IMR-90 (cell line): ENCODE data around the gene TMED6. TPM values are rescaled to one million over a fixed set of nuclear protein-coding genes. Genes with fewer than 3 reads are reported as not detected.
A peak's percentile ranks its signal among the peaks of the same experiment; 100 is the strongest.

ENCODE experiments used
- ATAC-seq: fragments of 200-7000 bp; cut with Tn5 transposase; 2 replicates; pipeline ENCODE4 v1.9.1; 2020; ENCODE audit warnings: low read depth, mild to moderate bottlenecking, moderate library complexity
- BruUV-seq: library from RNA; stranded (reverse); fragments of 400-500 nt; replicated peaks from 2 replicates; lab custom pipeline; 2021; lab: Mats Ljungman, UMichigan
- CTCF ChIA-PET: fragments of 300-600 bp; formaldehyde crosslinking; extraction: SDS; loops from one replicate; lab custom pipeline; 2021; ENCODE audit warnings: antibody characterized with exemption; lab: Yijun Ruan, JAX
- POLR2A ChIA-PET: fragments of 300-600 bp; sonication (Branson Sonifier 250); formaldehyde crosslinking; loops from one replicate; lab custom pipeline; 2022; ENCODE audit warnings: antibody characterized with exemption; ENCODE audit not compliant: unreplicated experiment; lab: Charles Lee
- DNase-seq: peaks from one replicate; pipeline ENCODE4 v3.0.0; 2013
- H2AFZ ChIP-seq: replicated peaks from 2 replicates; pipeline ENCODE3; 2013; ENCODE audit warnings: low read length, mild to moderate bottlenecking; ENCODE audit not compliant: poor library complexity
- H2AK5ac ChIP-seq: 2 replicates; pipeline ENCODE4 v1.6.1; 2013; ENCODE audit warnings: low read depth, low read length, inconsistent platforms
- H2AK9ac ChIP-seq: replicated peaks from 2 replicates; pipeline ENCODE3; 2013; ENCODE audit warnings: mild to moderate bottlenecking, low read depth, low read length, moderate library complexity; ENCODE audit not compliant: poor library complexity
- H2BK120ac ChIP-seq: 2 replicates; pipeline ENCODE4 v1.6.1; 2013; ENCODE audit warnings: low read depth, low read length, inconsistent platforms
- H2BK15ac ChIP-seq: 3 replicates; pipeline ENCODE4 v1.6.1; 2013; ENCODE audit warnings: low read depth, low read length, inconsistent platforms
- H2BK20ac ChIP-seq: 2 replicates; pipeline ENCODE4 v1.6.1; 2013; ENCODE audit warnings: low read depth, mild to moderate bottlenecking, inconsistent platforms, low read length, moderate library complexity
- H2BK5ac ChIP-seq: 2 replicates; pipeline ENCODE4 v1.6.1; 2013; ENCODE audit warnings: mild to moderate bottlenecking, low read depth, low read length, inconsistent platforms; ENCODE audit not compliant: poor library complexity, severe bottlenecking
- H3K14ac ChIP-seq: replicated peaks from 2 replicates; pipeline ENCODE4 v1.6.1; 2013; ENCODE audit warnings: low read depth, low read length, inconsistent platforms
- H3K18ac ChIP-seq: 2 replicates; pipeline ENCODE4 v1.6.1; 2013; ENCODE audit warnings: low read depth, low read length, control low read depth
- H3K23ac ChIP-seq: 2 replicates; pipeline ENCODE4 v1.6.1; 2013; ENCODE audit warnings: low read depth, low read length, inconsistent platforms
- H3K27ac ChIP-seq: 2 replicates; pipeline ENCODE4 v1.5.1; 2013; ENCODE audit warnings: mild to moderate bottlenecking, control low read depth, low read length; ENCODE audit not compliant: insufficient read depth
- H3K27me3 ChIP-seq: 2 replicates; pipeline ENCODE4 v1.6.1; 2013; ENCODE audit warnings: low read length; ENCODE audit not compliant: control insufficient read depth, insufficient read depth
- H3K36me3 ChIP-seq: 2 replicates; pipeline ENCODE4 v1.6.1; 2013; ENCODE audit warnings: low read length, mixed read lengths; ENCODE audit not compliant: control insufficient read depth, insufficient read depth
- H3K4ac ChIP-seq: 2 replicates; pipeline ENCODE4 v1.6.1; 2013; ENCODE audit warnings: low read depth, low read length, inconsistent platforms
- H3K4me1 ChIP-seq: 2 replicates; pipeline ENCODE4 v1.6.1; 2013; ENCODE audit warnings: low read length, mixed read lengths; ENCODE audit not compliant: control insufficient read depth, insufficient read depth
- H3K4me2 ChIP-seq: 2 replicates; pipeline ENCODE4 v1.6.1; 2013; ENCODE audit warnings: low read depth, mild to moderate bottlenecking, control low read depth, low read length, moderate library complexity
- H3K4me3 ChIP-seq: 2 replicates; pipeline ENCODE4 v1.5.1; 2013; ENCODE audit warnings: low read depth, mild to moderate bottlenecking, control low read depth, low read length, moderate library complexity; ENCODE audit not compliant: insufficient read depth
- H3K56ac ChIP-seq: 2 replicates; pipeline ENCODE4 v1.6.1; 2013; ENCODE audit warnings: low read length, inconsistent platforms; ENCODE audit not compliant: insufficient read depth; ENCODE audit errors: extremely low read depth
- H3K79me1 ChIP-seq, 2 experiments: 2 replicates each; pipeline ENCODE4 v1.6.1; 2013; ENCODE audit warnings: low read length in 2 of 2, inconsistent platforms in 1 of 2, low read depth in 1 of 2
- H3K9ac ChIP-seq: 2 replicates; pipeline ENCODE4 v1.6.1; 2013; ENCODE audit warnings: low read depth, low read length, control low read depth
- H3K9me1 ChIP-seq: 2 replicates; pipeline ENCODE4 v1.6.1; 2013; ENCODE audit warnings: low read length, inconsistent platforms; ENCODE audit not compliant: insufficient read depth
- H3K9me3 ChIP-seq: 2 replicates; pipeline ENCODE4 v1.6.1; 2013; ENCODE audit warnings: low read length; ENCODE audit not compliant: control insufficient read depth, insufficient read depth
- H4K20me1 ChIP-seq: 2 replicates; pipeline ENCODE4 v1.6.1; 2013; ENCODE audit warnings: low read length, inconsistent platforms; ENCODE audit not compliant: insufficient read depth
- H4K5ac ChIP-seq: 2 replicates; pipeline ENCODE4 v1.6.1; 2013; ENCODE audit warnings: mild to moderate bottlenecking, low read depth, low read length, control low read depth
- H4K8ac ChIP-seq, 2 experiments: 2 replicates each; pipeline ENCODE4 v1.6.1; 2013; ENCODE audit warnings: low read depth in 2 of 2, low read length in 2 of 2, control low read depth in 1 of 2, inconsistent platforms in 1 of 2
- H4K91ac ChIP-seq: 2 replicates; pipeline ENCODE4 v1.6.1; 2013; ENCODE audit warnings: low read depth, low read length, inconsistent platforms; ENCODE audit not compliant: insufficient read depth
- CEBPB ChIP-seq: IDR thresholded peaks from 2 replicates; pipeline ENCODE4 v1.6.1; 2012; ENCODE audit warnings: low read depth, low read length, improper control_type of control experiment
- MXI1 ChIP-seq: IDR thresholded peaks from 2 replicates; pipeline ENCODE4 v1.6.1; 2012; ENCODE audit warnings: low read depth, mild to moderate bottlenecking, low read length, moderate library complexity, borderline replicate concordance
- RAD21 ChIP-seq: IDR thresholded peaks from 2 replicates; pipeline ENCODE4 v1.6.1; 2012; ENCODE audit warnings: low read length, improper control_type of control experiment
- RCOR1 ChIP-seq: IDR thresholded peaks from 2 replicates; pipeline ENCODE4 v1.6.1; 2012; ENCODE audit warnings: mild to moderate bottlenecking, low read length, improper control_type of control experiment; ENCODE audit not compliant: insufficient replicate concordance
- RFX5 ChIP-seq: IDR thresholded peaks from 2 replicates; pipeline ENCODE4 v1.8.0; 2012; ENCODE audit warnings: low read depth, mild to moderate bottlenecking, low read length, moderate library complexity
- WGBS, 2 experiments: methylation state at CpG; one replicate each; pipeline versions ENCODE4 v1.1.5 to v1.1.7; 2013; ENCODE audit warnings: missing lambda C conversion rate in 2 of 2; ENCODE audit not compliant: insufficient read length in 1 of 2; ENCODE audit errors: extremely low coverage in 2 of 2; 5-methylcytosine and 5-hydroxymethylcytosine counted together
- dilution Hi-C: fragments of 300-500 bp; cut with HindIII; formaldehyde crosslinking; loops from one replicate; pipeline ENCODE4 v1.14.3; 2018; ENCODE audit warnings: low sequenced_read_pairs; ENCODE audit not compliant: unreplicated experiment
- in situ Hi-C: fragments of 300-500 bp; cut with MboI; formaldehyde crosslinking; loops from 3 replicates; pipeline ENCODE4 v1.14.3; 2019; ENCODE audit warnings: low sequenced_read_pairs, inconsistent platforms, mixed read lengths
- intact Hi-C: fragments of 100-400 bp; cut with micrococcal nuclease; formaldehyde crosslinking; loops from 2 replicates; pipeline ENCODE4 v1.10.0; 2022
- polyA plus RNA-seq, 3 experiments: library from polyadenylated mRNA; depleted of rRNA; stranded (reverse); fragments of >200 nt; gene quantifications; 2 replicates each; pipeline ENCODE4 v1.2.3, GENCODE V29; 2012; ENCODE audit warnings: low replicate concordance in 1 of 3
- total RNA-seq: library from RNA; depleted of rRNA; stranded (reverse); fragments of >200 nt; gene quantifications from 2 replicates; pipeline ENCODE4 v1.2.3, GENCODE V29; 2012
- TF ChIP-seq, protein P1 (sequence below): fragments of 150-350 bp; IDR thresholded peaks from 2 replicates; pipeline ENCODE4 v1.6.1; 2017; ENCODE audit warnings: mild to moderate bottlenecking, antibody characterized with exemption, low read length, low read depth
- TF ChIP-seq, protein P2 (sequence below): fragments of 150-350 bp; IDR thresholded peaks from 2 replicates; pipeline ENCODE4 v1.6.1; 2016; ENCODE audit warnings: low read depth, mild to moderate bottlenecking, low read length, moderate library complexity, borderline replicate concordance

TMED6 gene
- total and polyA plus RNA-seq, 2 of the 4 experiments (the other 2 are of a cell fraction): 0.10 TPM; not detected in 1

DNA sequence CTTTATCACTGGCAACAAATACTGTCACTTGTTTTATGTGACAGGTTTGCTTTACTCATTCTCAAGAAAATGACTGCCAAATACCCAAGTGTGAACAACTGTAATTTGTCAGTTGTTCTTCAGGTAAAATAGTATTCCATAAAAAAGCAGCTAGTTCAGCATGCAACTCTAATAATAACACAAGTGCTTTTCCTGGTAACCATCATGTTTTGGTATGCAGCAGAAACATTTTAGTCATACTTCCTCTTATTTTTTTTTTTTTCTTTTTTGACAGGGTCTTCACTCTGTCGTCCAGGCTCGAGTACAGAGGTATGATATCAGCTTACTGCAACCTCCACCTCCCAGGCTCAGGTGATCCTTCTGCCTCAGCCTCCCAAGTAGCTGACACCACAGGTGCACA, 29.6 kb upstream of the TMED6 start:
- BruUV-seq: no TSS peak
- CTCF ChIA-PET: interaction anchor here (1.7 kb wide), 1 partner anchor 13 kb away, joined by 8 read pairs; no protein-coding TSS in a partner anchor
- in situ Hi-C loops: no loop called here

More for the DNA sequence above, 29.6 kb upstream of the TMED6 start:
- dilution Hi-C loops (no loop called here), intact Hi-C loops (loop anchor here (5.0 kb wide), 1 partner anchor 376 kb away; no protein-coding TSS in a partner anchor)
- no peaks in the 10 kb centered on the region for H3K27me3 ChIP-seq
- no peak overlapping the region for H3K4me2 ChIP-seq
- no peaks in the 10 kb centered on the region for H3K9me3 ChIP-seq
- H2BK20ac ChIP-seq: no peak overlapping the region
- TF ChIP-seq, protein P1, sequence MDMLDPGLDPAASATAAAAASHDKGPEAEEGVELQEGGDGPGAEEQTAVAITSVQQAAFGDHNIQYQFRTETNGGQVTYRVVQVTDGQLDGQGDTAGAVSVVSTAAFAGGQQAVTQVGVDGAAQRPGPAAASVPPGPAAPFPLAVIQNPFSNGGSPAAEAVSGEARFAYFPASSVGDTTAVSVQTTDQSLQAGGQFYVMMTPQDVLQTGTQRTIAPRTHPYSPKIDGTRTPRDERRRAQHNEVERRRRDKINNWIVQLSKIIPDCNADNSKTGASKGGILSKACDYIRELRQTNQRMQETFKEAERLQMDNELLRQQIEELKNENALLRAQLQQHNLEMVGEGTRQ: no peak
- no peak for TF ChIP-seq MXI1
- TF ChIP-seq RFX5: no peak
- no peak for TF ChIP-seq CEBPB
- TF ChIP-seq RCOR1: no peak
- TF ChIP-seq, protein P2, sequence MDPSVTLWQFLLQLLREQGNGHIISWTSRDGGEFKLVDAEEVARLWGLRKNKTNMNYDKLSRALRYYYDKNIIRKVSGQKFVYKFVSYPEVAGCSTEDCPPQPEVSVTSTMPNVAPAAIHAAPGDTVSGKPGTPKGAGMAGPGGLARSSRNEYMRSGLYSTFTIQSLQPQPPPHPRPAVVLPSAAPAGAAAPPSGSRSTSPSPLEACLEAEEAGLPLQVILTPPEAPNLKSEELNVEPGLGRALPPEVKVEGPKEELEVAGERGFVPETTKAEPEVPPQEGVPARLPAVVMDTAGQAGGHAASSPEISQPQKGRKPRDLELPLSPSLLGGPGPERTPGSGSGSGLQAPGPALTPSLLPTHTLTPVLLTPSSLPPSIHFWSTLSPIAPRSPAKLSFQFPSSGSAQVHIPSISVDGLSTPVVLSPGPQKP: no peak
- no peak for TF ChIP-seq RAD21
- no peak overlapping the region for H2BK5ac ChIP-seq
- no peak overlapping the region for H3K27ac ChIP-seq
- H3K14ac ChIP-seq: no peak overlapping the region
- H4K8ac ChIP-seq: no peak overlapping the region
- POLR2A ChIA-PET: interaction anchor here (0.6 to 0.7 kb wide), 3 partner anchors 205 to 345 kb away, joined by 3 read pairs; partner anchors contain the start of gene NQO1
- peak; percentile 10 for DNase-seq
- H3K36me3 ChIP-seq: peaks cover 15% of the 10 kb centered on the region
- H3K56ac ChIP-seq: no peak overlapping the region
- H3K18ac ChIP-seq: no peak overlapping the region
- ATAC-seq: no peak
- no peak overlapping the region for H3K9ac ChIP-seq
- H3K23ac ChIP-seq: no peak overlapping the region
- H2AFZ ChIP-seq: no peak overlapping the region
- H3K4me3 ChIP-seq: no peak overlapping the region
- no peak overlapping the region for H2AK5ac ChIP-seq
- no peak overlapping the region for H2AK9ac ChIP-seq
- H2BK15ac ChIP-seq: no peak overlapping the region
- H3K4me1 ChIP-seq: no peaks in the 10 kb centered on the region; the same call in 1 of the 2 replicates
- no peak overlapping the region for H4K91ac ChIP-seq
- WGBS, 2 experiments: no CpG with 5 or more reads among the region's 2 CpGs
- H4K5ac ChIP-seq: no peak overlapping the region
- no peak overlapping the region for H3K4ac ChIP-seq
- H2BK120ac ChIP-seq: no peak overlapping the region
- H4K20me1 ChIP-seq: no peaks in the 10 kb centered on the region
- peaks cover 3% of the 10 kb centered on the region for H3K9me1 ChIP-seq
- H3K79me1 ChIP-seq: peaks cover 26 to 40% of the 10 kb centered on the region in 2 experiments
